Measurements from ENCODE around the gene PMM2.

DNA sequence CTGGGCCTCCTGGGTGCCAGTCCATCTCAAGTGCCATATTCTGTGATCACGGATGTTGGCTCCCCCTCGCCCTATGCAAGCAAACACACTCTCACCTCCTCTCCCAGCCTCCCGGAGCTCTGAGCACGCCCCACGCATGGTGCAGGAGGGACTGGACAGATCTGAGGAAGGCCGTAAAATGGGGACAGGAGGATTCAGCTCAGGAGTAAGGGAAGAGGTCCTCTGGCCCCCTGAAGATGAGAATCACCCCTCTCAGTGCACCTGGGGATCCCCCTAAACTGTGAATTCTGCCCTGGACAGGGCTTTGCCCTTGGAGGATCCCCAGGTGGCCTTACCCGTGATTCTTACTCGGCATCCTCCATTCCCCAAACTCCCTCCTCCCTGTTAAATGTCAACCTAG is 15.8 kb upstream of the PMM2 start:
- TF ChIP-seq, protein P1, sequence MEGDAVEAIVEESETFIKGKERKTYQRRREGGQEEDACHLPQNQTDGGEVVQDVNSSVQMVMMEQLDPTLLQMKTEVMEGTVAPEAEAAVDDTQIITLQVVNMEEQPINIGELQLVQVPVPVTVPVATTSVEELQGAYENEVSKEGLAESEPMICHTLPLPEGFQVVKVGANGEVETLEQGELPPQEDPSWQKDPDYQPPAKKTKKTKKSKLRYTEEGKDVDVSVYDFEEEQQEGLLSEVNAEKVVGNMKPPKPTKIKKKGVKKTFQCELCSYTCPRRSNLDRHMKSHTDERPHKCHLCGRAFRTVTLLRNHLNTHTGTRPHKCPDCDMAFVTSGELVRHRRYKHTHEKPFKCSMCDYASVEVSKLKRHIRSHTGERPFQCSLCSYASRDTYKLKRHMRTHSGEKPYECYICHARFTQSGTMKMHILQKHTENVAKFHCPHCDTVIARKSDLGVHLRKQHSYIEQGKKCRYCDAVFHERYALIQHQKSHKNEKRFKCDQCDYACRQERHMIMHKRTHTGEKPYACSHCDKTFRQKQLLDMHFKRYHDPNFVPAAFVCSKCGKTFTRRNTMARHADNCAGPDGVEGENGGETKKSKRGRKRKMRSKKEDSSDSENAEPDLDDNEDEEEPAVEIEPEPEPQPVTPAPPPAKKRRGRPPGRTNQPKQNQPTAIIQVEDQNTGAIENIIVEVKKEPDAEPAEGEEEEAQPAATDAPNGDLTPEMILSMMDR (IDR thresholded peaks at IDR 0.05 in 2 of 3, conservative IDR thresholded peaks at IDR 0.05 in 1 of 3; ENCODE audit: borderline replicate concordance in 1 of 3, insufficient read depth in 1 of 3, low read depth in 2 of 3, low read length in 2 of 3): no peak
- TF ChIP-seq CEBPB (IDR thresholded peaks at IDR 0.05; ENCODE audit: low read depth) (no peak), POLR2A (IDR thresholded peaks at IDR 0.05; ENCODE audit: borderline replicate concordance, extremely low read depth, insufficient read depth, insufficient read length) (no peak), EZH2phosphoT487 (IDR thresholded peaks at IDR 0.05; ENCODE audit: borderline replicate concordance) (no peak), SIN3A (IDR thresholded peaks at IDR 0.05; ENCODE audit: low read depth) (no peak), EZH2 (IDR thresholded peaks at IDR 0.05) (no peak), POLR2AphosphoS5 (IDR thresholded peaks at IDR 0.05; ENCODE audit: low read depth, low read length) (no peak)
- TF ChIP-seq, protein P2, sequence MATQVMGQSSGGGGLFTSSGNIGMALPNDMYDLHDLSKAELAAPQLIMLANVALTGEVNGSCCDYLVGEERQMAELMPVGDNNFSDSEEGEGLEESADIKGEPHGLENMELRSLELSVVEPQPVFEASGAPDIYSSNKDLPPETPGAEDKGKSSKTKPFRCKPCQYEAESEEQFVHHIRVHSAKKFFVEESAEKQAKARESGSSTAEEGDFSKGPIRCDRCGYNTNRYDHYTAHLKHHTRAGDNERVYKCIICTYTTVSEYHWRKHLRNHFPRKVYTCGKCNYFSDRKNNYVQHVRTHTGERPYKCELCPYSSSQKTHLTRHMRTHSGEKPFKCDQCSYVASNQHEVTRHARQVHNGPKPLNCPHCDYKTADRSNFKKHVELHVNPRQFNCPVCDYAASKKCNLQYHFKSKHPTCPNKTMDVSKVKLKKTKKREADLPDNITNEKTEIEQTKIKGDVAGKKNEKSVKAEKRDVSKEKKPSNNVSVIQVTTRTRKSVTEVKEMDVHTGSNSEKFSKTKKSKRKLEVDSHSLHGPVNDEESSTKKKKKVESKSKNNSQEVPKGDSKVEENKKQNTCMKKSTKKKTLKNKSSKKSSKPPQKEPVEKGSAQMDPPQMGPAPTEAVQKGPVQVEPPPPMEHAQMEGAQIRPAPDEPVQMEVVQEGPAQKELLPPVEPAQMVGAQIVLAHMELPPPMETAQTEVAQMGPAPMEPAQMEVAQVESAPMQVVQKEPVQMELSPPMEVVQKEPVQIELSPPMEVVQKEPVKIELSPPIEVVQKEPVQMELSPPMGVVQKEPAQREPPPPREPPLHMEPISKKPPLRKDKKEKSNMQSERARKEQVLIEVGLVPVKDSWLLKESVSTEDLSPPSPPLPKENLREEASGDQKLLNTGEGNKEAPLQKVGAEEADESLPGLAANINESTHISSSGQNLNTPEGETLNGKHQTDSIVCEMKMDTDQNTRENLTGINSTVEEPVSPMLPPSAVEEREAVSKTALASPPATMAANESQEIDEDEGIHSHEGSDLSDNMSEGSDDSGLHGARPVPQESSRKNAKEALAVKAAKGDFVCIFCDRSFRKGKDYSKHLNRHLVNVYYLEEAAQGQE (IDR thresholded peaks at IDR 0.05; ENCODE audit: low read depth): no peak
- TF ChIP-seq, protein P3, sequence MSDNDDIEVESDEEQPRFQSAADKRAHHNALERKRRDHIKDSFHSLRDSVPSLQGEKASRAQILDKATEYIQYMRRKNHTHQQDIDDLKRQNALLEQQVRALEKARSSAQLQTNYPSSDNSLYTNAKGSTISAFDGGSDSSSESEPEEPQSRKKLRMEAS (IDR thresholded peaks at IDR 0.05): no peak

Data from HCT116 (cell line).